ENCODE data around the gene MOB1A. TPM values are rescaled to one million over a fixed set of nuclear protein-coding genes. Genes with fewer than 3 reads are reported as not detected.
A peak's percentile ranks its signal among the peaks of the same experiment; 100 is the strongest.

Gene MOB1A
- total RNA-seq, 2 experiments from 2014 or later = 110 to 144 TPM

- CTCF ChIA-PET (ENCODE audit: unreplicated experiment) = no interaction called here
- POLR2A ChIA-PET = interaction anchor here (0.5 to 0.9 kb wide), 3 partner anchors 27 to 200 kb away, joined by 3 read pairs; no protein-coding TSS in a partner anchor
- BruUV-seq (replicated peaks) = no TSS peak
- TF ChIP-seq CTCF (conservative IDR thresholded peaks at IDR 0.05; ENCODE audit: low read length) (peak; percentile 50), EZH2phosphoT487 (IDR thresholded peaks at IDR 0.05; ENCODE audit: borderline replicate concordance, low read depth, low read length) (no peak)
- intact Hi-C loops (cut with micrococcal nuclease; ENCODE audit: unreplicated experiment) = no loop called here
- no peaks in the 10 kb centered on the region for H4K20me1 ChIP-seq (ENCODE audit: insufficient read depth, low read length)
- no peak overlapping the region for H2AFZ ChIP-seq (ENCODE audit: low read length)
- H3K4me1 ChIP-seq (ENCODE audit: insufficient read depth, low read length, poor library complexity, severe bottlenecking) = no peaks in the 10 kb centered on the region
- no peaks in the 10 kb centered on the region for H3K79me2 ChIP-seq (ENCODE audit: insufficient read depth, low read depth, low read length)
- H3K27ac ChIP-seq (ENCODE audit: low read depth, low read length, poor library complexity, severe bottlenecking) = no peak overlapping the region
- H3K4me3 ChIP-seq (ENCODE audit: low read depth, low read length, poor library complexity, severe bottlenecking) = no peak overlapping the region
- no peak overlapping the region for H3K4me2 ChIP-seq (ENCODE audit: low read length)
- DNase-seq (ENCODE audit: low spot score) = no peak
- no peaks in the 10 kb centered on the region for H3K9me3 ChIP-seq (ENCODE audit: low read length)
- H3K9me2 ChIP-seq (ENCODE audit: insufficient read depth, low read length) = no peaks in the 10 kb centered on the region
- peaks cover 35% of the 10 kb centered on the region for H3K36me3 ChIP-seq (ENCODE audit: insufficient read depth, low read length)
Measured at GRCh38 chr2:74104839-74105238, 73.8 kb downstream of the MOB1A start.

- Histone ChIP-seq H3K36me3 (ENCODE audit: insufficient read depth, low read length) (peaks cover 44% of the 10 kb centered on the region), H3K4me3 (ENCODE audit: low read depth, low read length, poor library complexity, severe bottlenecking) (no peak overlapping the region), H3K27ac (ENCODE audit: low read depth, low read length, poor library complexity, severe bottlenecking) (no peak overlapping the region), H3K4me1 (ENCODE audit: insufficient read depth, low read length, poor library complexity, severe bottlenecking) (no peaks in the 10 kb centered on the region), H3K79me2 (ENCODE audit: insufficient read depth, low read depth, low read length) (no peaks in the 10 kb centered on the region), H4K20me1 (ENCODE audit: insufficient read depth, low read length) (no peaks in the 10 kb centered on the region), H3K9me3 (ENCODE audit: low read length) (no peaks in the 10 kb centered on the region), H2AFZ (ENCODE audit: low read length) (no peak overlapping the region), H3K9me2 (ENCODE audit: insufficient read depth, low read length) (no peaks in the 10 kb centered on the region), H3K4me2 (ENCODE audit: low read length) (no peak overlapping the region)
- no peak for DNase-seq (ENCODE audit: low spot score)
- no peak for TF ChIP-seq EZH2phosphoT487 (IDR thresholded peaks at IDR 0.05; ENCODE audit: borderline replicate concordance, low read depth, low read length)
- no peak for TF ChIP-seq CTCF (conservative IDR thresholded peaks at IDR 0.05; ENCODE audit: low read length)
- intact Hi-C loops (cut with micrococcal nuclease; ENCODE audit: unreplicated experiment) = no loop called here
- TSS peak; percentile 18 for BruUV-seq (replicated peaks)
- POLR2A ChIA-PET = interaction anchor here (0.7 to 1.9 kb wide), 2 partner anchors 9 to 275 kb away, joined by 4 to 6 read pairs; partner anchors contain the start of gene STAMBP
- CTCF ChIA-PET (ENCODE audit: unreplicated experiment) = no interaction called here
Measured at GRCh38 chr2:74103763-74104162, 74.9 kb downstream of the MOB1A start.

Other genes with a start within 250 kb of the MOB1A start
- gene TET3, start 194.0 kb downstream of the MOB1A start, total RNA-seq (2014; rRNA removed; shearing (Covaris generic)) = 11.9 and 14.7 TPM in 2 replicates
- gene TET3, start 194.0 kb downstream of the MOB1A start, total RNA-seq (2022) = 24.8 and 25.2 TPM in 2 replicates
- 33.6 and 45.8 TPM in 2 replicates for gene BOLA3, start 31.0 kb downstream of the MOB1A start, total RNA-seq (2014; rRNA removed; shearing (Covaris generic))
- gene BOLA3, start 31.0 kb downstream of the MOB1A start, total RNA-seq (2022) = 48.3 and 53.3 TPM in 2 replicates
- gene MTHFD2, start 19.7 kb upstream of the MOB1A start, total RNA-seq (2014; rRNA removed; shearing (Covaris generic)) = 220 and 250 TPM in 2 replicates
- 365 and 375 TPM in 2 replicates for gene MTHFD2, start 19.7 kb upstream of the MOB1A start, total RNA-seq (2022)
- 1.1 and 1.2 TPM in 2 replicates for gene SLC4A5, start 164.5 kb upstream of the MOB1A start, total RNA-seq (2014; rRNA removed; shearing (Covaris generic))
- gene SLC4A5, start 164.5 kb upstream of the MOB1A start, total RNA-seq (2022) = 3.4 and 7.0 TPM in 2 replicates
- gene DCTN1, start 201.4 kb upstream of the MOB1A start, total RNA-seq (2014; rRNA removed; shearing (Covaris generic)) = 45.5 and 50.3 TPM in 2 replicates
- 100 and 105 TPM in 2 replicates for gene DCTN1, start 201.4 kb upstream of the MOB1A start, total RNA-seq (2022)
- gene C2orf81, start 242.7 kb upstream of the MOB1A start, total RNA-seq (2014; rRNA removed; shearing (Covaris generic)) = 3.2 and 5.5 TPM in 2 replicates
- gene C2orf81, start 242.7 kb upstream of the MOB1A start, total RNA-seq (2022) = 20.7 and 22.5 TPM in 2 replicates
- 55.5 and 64.7 TPM in 2 replicates for gene WDR54, start 242.9 kb upstream of the MOB1A start, total RNA-seq (2014; rRNA removed; shearing (Covaris generic))
- gene WDR54, start 242.9 kb upstream of the MOB1A start, total RNA-seq (2022) = 82.5 and 89.5 TPM in 2 replicates

Measured in OCI-LY7 (cell line).